Erythroblast (primary cell): Measurements from ENCODE around the gene PRICKLE1.

Source experiments
- GATA1 ChIP-seq: IDR thresholded peaks from 2 replicates; pipeline ENCODE4 v1.6.1; 2011; ENCODE audit warnings: low read depth, mild to moderate bottlenecking, control low read depth, low read length, moderate library complexity
- POLR2A ChIP-seq: IDR thresholded peaks from 2 replicates; pipeline ENCODE4 v1.6.1; 2011; ENCODE audit warnings: mild to moderate bottlenecking, low read length

GRCh38 chr12:42498549-42499247 lies 90.8 kb downstream of the PRICKLE1 start:
- TF ChIP-seq POLR2A, result no peak
- no peak for TF ChIP-seq GATA1
